ENCODE results near the gene HRAS.
A peak's percentile ranks its signal among the peaks of the same experiment; 100 is the strongest.
"Not testable (repeated sequence)": the region's sequence is repeated elsewhere in the genome, so short reads cannot be mapped to it uniquely, and the experiment has no call there.

The HRAS gene

DNA sequence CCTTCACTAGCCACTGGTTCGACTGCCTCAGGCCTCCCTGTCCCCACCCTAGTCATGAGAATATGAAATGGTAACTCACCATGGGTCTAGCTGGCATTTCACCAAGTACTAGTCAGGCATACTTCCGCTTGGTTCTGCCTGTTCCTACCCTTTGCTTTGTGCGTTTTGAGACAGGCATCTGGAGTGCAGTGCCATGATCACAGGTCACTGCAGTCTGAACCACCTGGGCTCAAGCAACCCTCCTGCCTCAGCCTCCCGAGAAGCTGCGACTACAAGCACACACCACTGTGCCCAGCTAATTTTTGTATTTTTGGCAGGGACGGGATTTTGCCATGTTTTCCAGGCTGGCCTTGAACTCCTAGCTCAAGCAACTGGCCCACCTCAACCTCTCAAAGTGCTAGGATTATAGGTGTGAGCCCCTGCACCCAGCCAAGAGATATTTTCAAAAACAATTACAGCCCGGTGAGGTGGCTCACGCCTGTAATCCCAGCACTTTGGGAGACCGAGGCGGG is 14.1 kb downstream of the HRAS start:
- H3K36me3 ChIP-seq (ENCODE audit: insufficient read depth, low read length): no peaks in the 10 kb centered on the region
- H3K9me2 ChIP-seq (replicated peaks; ENCODE audit: low read depth, low read length): no peaks in the 10 kb centered on the region
- no peak for TF ChIP-seq EZH2phosphoT487 (IDR thresholded peaks at IDR 0.05; ENCODE audit: borderline replicate concordance)
- TF ChIP-seq CTCF (conservative IDR thresholded peaks at IDR 0.05; ENCODE audit: low read length): no peak
- H3K4me2 ChIP-seq (ENCODE audit: low read depth, low read length, poor library complexity, severe bottlenecking): no peak overlapping the region
- H3K4me1 ChIP-seq (ENCODE audit: insufficient read depth, low read length, poor library complexity, severe bottlenecking): no peaks in the 10 kb centered on the region
- H3K79me2 ChIP-seq (ENCODE audit: insufficient read depth, low read length): no peaks in the 10 kb centered on the region
- H2AFZ ChIP-seq (ENCODE audit: low read length): no peak overlapping the region
- no peaks in the 10 kb centered on the region; the same call in 1 of the 2 replicates for H3K9me3 ChIP-seq (ENCODE audit: insufficient read depth, low read depth, low read length)
- no peaks in the 10 kb centered on the region for H3F3A ChIP-seq (ENCODE audit: low read depth)
- no peak overlapping the region for H3K9ac ChIP-seq (ENCODE audit: low read depth, low read length, poor library complexity, severe bottlenecking)
- H3K27me3 ChIP-seq (ENCODE audit: insufficient read depth, low read length, poor library complexity, severe bottlenecking): no peaks in the 10 kb centered on the region
- no peak overlapping the region for H3K4me3 ChIP-seq (ENCODE audit: low read length, poor library complexity, severe bottlenecking)
- no peaks in the 10 kb centered on the region for H4K20me1 ChIP-seq (ENCODE audit: insufficient read depth, low read length, poor library complexity, severe bottlenecking)

- Histone ChIP-seq H3K27me3 (ENCODE audit: insufficient read depth, low read length, poor library complexity, severe bottlenecking) (no peaks in the 10 kb centered on the region), H3K9ac (ENCODE audit: low read depth, low read length, poor library complexity, severe bottlenecking) (no peak overlapping the region), H4K20me1 (ENCODE audit: insufficient read depth, low read length, poor library complexity, severe bottlenecking) (no peaks in the 10 kb centered on the region), H3K4me3 (ENCODE audit: low read length, poor library complexity, severe bottlenecking) (no peak overlapping the region), H3K79me2 (ENCODE audit: insufficient read depth, low read length) (no peaks in the 10 kb centered on the region), H3K36me3 (ENCODE audit: insufficient read depth, low read length) (no peaks in the 10 kb centered on the region), H3K9me2 (replicated peaks; ENCODE audit: low read depth, low read length) (no peaks in the 10 kb centered on the region), H2AFZ (ENCODE audit: low read length) (no peak overlapping the region), H3K9me3 (ENCODE audit: insufficient read depth, low read depth, low read length) (no peaks in the 10 kb centered on the region; the same call in 1 of the 2 replicates), H3K4me2 (ENCODE audit: low read depth, low read length, poor library complexity, severe bottlenecking) (no peak overlapping the region), H3F3A (ENCODE audit: low read depth) (no peaks in the 10 kb centered on the region), H3K4me1 (ENCODE audit: insufficient read depth, low read length, poor library complexity, severe bottlenecking) (no peaks in the 10 kb centered on the region)
- TF ChIP-seq EZH2phosphoT487 (IDR thresholded peaks at IDR 0.05; ENCODE audit: borderline replicate concordance): no peak
- TF ChIP-seq CTCF (conservative IDR thresholded peaks at IDR 0.05; ENCODE audit: low read length): 0 out of 2 replicates have a peak, but pooled peaks have one; percentile 32
Measured at GRCh38 chr11:520428-521176, 14.8 kb downstream of the HRAS start.

GRCh38 chr11:518463-519202 is 16.7 kb downstream of the HRAS start:
- Histone ChIP-seq H3F3A (ENCODE audit: low read depth) (no peaks in the 10 kb centered on the region), H2AFZ (ENCODE audit: low read length) (no peak overlapping the region), H3K9me3 (ENCODE audit: insufficient read depth, low read depth, low read length) (no peaks in the 10 kb centered on the region; the same call in 1 of the 2 replicates), H4K20me1 (ENCODE audit: insufficient read depth, low read length, poor library complexity, severe bottlenecking) (no peaks in the 10 kb centered on the region), H3K36me3 (ENCODE audit: insufficient read depth, low read length) (no peaks in the 10 kb centered on the region), H3K4me2 (ENCODE audit: low read depth, low read length, poor library complexity, severe bottlenecking) (no peak overlapping the region), H3K79me2 (ENCODE audit: insufficient read depth, low read length) (no peaks in the 10 kb centered on the region), H3K9ac (ENCODE audit: low read depth, low read length, poor library complexity, severe bottlenecking) (no peak overlapping the region), H3K4me1 (ENCODE audit: insufficient read depth, low read length, poor library complexity, severe bottlenecking) (no peaks in the 10 kb centered on the region), H3K9me2 (replicated peaks; ENCODE audit: low read depth, low read length) (no peaks in the 10 kb centered on the region), H3K4me3 (ENCODE audit: low read length, poor library complexity, severe bottlenecking) (no peak overlapping the region), H3K27me3 (ENCODE audit: insufficient read depth, low read length, poor library complexity, severe bottlenecking) (no peaks in the 10 kb centered on the region)
- TF ChIP-seq CTCF (conservative IDR thresholded peaks at IDR 0.05; ENCODE audit: low read length) (0 out of 2 replicates have a peak, but pooled peaks have one; percentile 19), EZH2phosphoT487 (IDR thresholded peaks at IDR 0.05; ENCODE audit: borderline replicate concordance) (no peak)

DNA sequence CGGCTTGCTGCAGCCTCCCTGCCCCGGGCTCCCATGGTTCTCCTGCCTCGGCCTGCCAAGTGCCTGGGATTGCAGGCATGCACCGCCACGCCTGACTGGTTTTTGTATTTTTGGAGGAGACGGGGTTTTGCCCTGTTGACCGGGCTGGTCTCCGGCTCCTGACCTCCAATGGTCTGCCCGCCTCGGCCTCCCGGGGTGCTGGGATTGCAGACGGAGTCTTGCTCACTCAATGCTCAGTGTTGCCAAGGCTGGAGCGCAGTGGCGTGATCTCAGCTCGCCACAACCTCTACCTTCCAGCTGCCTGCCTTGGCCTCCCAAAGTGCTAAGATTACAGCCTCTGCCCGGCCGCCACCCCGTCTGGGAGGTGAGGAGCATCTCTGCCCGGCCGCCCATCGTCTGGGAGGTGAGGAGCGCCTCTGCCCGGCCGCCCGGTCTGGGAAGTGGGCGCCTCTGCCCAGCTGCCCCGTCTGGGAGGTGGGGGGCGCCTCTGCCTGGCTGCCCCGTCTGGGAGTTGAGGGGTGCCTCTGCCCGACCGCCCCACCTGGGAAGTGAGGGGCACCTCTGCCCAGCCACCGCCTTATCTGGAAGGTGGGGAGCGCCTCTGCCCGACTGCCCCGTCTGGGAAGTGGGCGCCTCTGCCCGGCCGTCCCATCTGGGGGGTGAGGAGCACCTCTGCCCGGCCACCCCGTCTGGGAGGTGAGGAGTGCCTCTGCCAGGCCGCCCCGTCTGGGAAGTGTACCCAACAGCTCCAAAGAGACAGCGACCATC is 18.3 kb downstream of the HRAS start:
- not testable (repeated sequence) for H3K9me2 ChIP-seq (replicated peaks; ENCODE audit: low read depth, low read length); H3K4me2 ChIP-seq (ENCODE audit: low read depth, low read length, poor library complexity, severe bottlenecking); H2AFZ ChIP-seq (ENCODE audit: low read length); H3K36me3 ChIP-seq (ENCODE audit: insufficient read depth, low read length); H3K9ac ChIP-seq (ENCODE audit: low read depth, low read length, poor library complexity, severe bottlenecking); H3F3A ChIP-seq (ENCODE audit: low read depth); H3K79me2 ChIP-seq (ENCODE audit: insufficient read depth, low read length); H3K9me3 ChIP-seq (ENCODE audit: insufficient read depth, low read depth, low read length); H3K4me1 ChIP-seq (ENCODE audit: insufficient read depth, low read length, poor library complexity, severe bottlenecking); H3K27me3 ChIP-seq (ENCODE audit: insufficient read depth, low read length, poor library complexity, severe bottlenecking); H3K4me3 ChIP-seq (ENCODE audit: low read length, poor library complexity, severe bottlenecking); H4K20me1 ChIP-seq (ENCODE audit: insufficient read depth, low read length, poor library complexity, severe bottlenecking)
